ENCODE data around the gene PRMT9. TPM values are rescaled to one million over a fixed set of nuclear protein-coding genes. Genes with fewer than 3 reads are reported as not detected.

Gene PRMT9
- total RNA-seq, 1 experiment from 2014 or later: 21.7 TPM

GRCh38 chr4:147658501-147658900, 25.5 kb downstream of the PRMT9 start:
- H3K9me3 ChIP-seq (ENCODE audit: low read length): no peaks in the 10 kb centered on the region
- DNase-seq: no peak
- no peak overlapping the region for H3K27ac ChIP-seq (ENCODE audit: low read length)
- no peaks in the 10 kb centered on the region for H3K27me3 ChIP-seq (ENCODE audit: low read length)
- no peak overlapping the region for H3K4me2 ChIP-seq (ENCODE audit: low read depth, low read length, poor library complexity, severe bottlenecking)
- peaks cover 55% of the 10 kb centered on the region; the same call in 1 of the 2 replicates for H3K36me3 ChIP-seq (ENCODE audit: insufficient read depth, low read length)
- H3K9ac ChIP-seq (ENCODE audit: low read length): no peak overlapping the region
- H4K20me1 ChIP-seq (ENCODE audit: insufficient read depth, low read depth, low read length): no peaks in the 10 kb centered on the region
- H3K4me3 ChIP-seq (ENCODE audit: low read length): no peak overlapping the region
- no peaks in the 10 kb centered on the region for H3K4me1 ChIP-seq (ENCODE audit: low read length)
- no peaks in the 10 kb centered on the region for H3K9me2 ChIP-seq (replicated peaks; ENCODE audit: insufficient read depth, low read length)
- H2AFZ ChIP-seq (ENCODE audit: low read length): no peak overlapping the region
- H3K79me2 ChIP-seq (ENCODE audit: low read length): peaks cover 54% of the 10 kb centered on the region

GRCh38 chr4:147655639-147656038, 28.3 kb downstream of the PRMT9 start:
- peaks cover 65% of the 10 kb centered on the region for H3K79me2 ChIP-seq (ENCODE audit: low read length)
- peaks cover 57% of the 10 kb centered on the region; the same call in 1 of the 2 replicates for H3K36me3 ChIP-seq (ENCODE audit: insufficient read depth, low read length)
- no peak for DNase-seq
- no peaks in the 10 kb centered on the region for H4K20me1 ChIP-seq (ENCODE audit: insufficient read depth, low read depth, low read length)
- H3K27me3 ChIP-seq (ENCODE audit: low read length): no peaks in the 10 kb centered on the region
- no peak overlapping the region for H3K9ac ChIP-seq (ENCODE audit: low read length)
- H3K9me3 ChIP-seq (ENCODE audit: low read length): no peaks in the 10 kb centered on the region
- no peak overlapping the region for H3K4me2 ChIP-seq (ENCODE audit: low read depth, low read length, poor library complexity, severe bottlenecking)
- H2AFZ ChIP-seq (ENCODE audit: low read length): no peak overlapping the region
- H3K4me1 ChIP-seq (ENCODE audit: low read length): no peaks in the 10 kb centered on the region
- no peak overlapping the region for H3K4me3 ChIP-seq (ENCODE audit: low read length)
- no peaks in the 10 kb centered on the region for H3K9me2 ChIP-seq (replicated peaks; ENCODE audit: insufficient read depth, low read length)
- H3K27ac ChIP-seq (ENCODE audit: low read length): no peak overlapping the region

- Histone ChIP-seq H3K9me3 (ENCODE audit: low read length) (no peaks in the 10 kb centered on the region), H3K27ac (ENCODE audit: low read length) (no peak overlapping the region), H3K4me3 (ENCODE audit: low read length) (no peak overlapping the region), H3K4me1 (ENCODE audit: low read length) (no peaks in the 10 kb centered on the region), H3K4me2 (ENCODE audit: low read depth, low read length, poor library complexity, severe bottlenecking) (no peak overlapping the region), H2AFZ (ENCODE audit: low read length) (no peak overlapping the region), H3K27me3 (ENCODE audit: low read length) (no peaks in the 10 kb centered on the region), H3K9ac (ENCODE audit: low read length) (no peak overlapping the region), H4K20me1 (ENCODE audit: insufficient read depth, low read depth, low read length) (no peaks in the 10 kb centered on the region), H3K9me2 (replicated peaks; ENCODE audit: insufficient read depth, low read length) (no peaks in the 10 kb centered on the region), H3K36me3 (ENCODE audit: insufficient read depth, low read length) (peaks cover 31% of the 10 kb centered on the region), H3K79me2 (ENCODE audit: low read length) (peaks cover 87% of the 10 kb centered on the region)
- no peak for DNase-seq
These were observed 32.4 kb downstream of the PRMT9 start for GRCh38 chr4:147651563-147651962.

GRCh38 chr4:147648656-147649055, 35.3 kb downstream of the PRMT9 start:
- Histone ChIP-seq H3K9me2 (replicated peaks; ENCODE audit: insufficient read depth, low read length) (no peaks in the 10 kb centered on the region), H3K36me3 (ENCODE audit: insufficient read depth, low read length) (peaks cover 26% of the 10 kb centered on the region), H4K20me1 (ENCODE audit: insufficient read depth, low read depth, low read length) (no peaks in the 10 kb centered on the region), H3K4me3 (ENCODE audit: low read length) (no peak overlapping the region), H3K9ac (ENCODE audit: low read length) (no peak overlapping the region), H3K9me3 (ENCODE audit: low read length) (no peaks in the 10 kb centered on the region), H2AFZ (ENCODE audit: low read length) (no peak overlapping the region), H3K27ac (ENCODE audit: low read length) (no peak overlapping the region), H3K4me1 (ENCODE audit: low read length) (no peaks in the 10 kb centered on the region), H3K4me2 (ENCODE audit: low read depth, low read length, poor library complexity, severe bottlenecking) (no peak overlapping the region), H3K79me2 (ENCODE audit: low read length) (peaks cover 97% of the 10 kb centered on the region), H3K27me3 (ENCODE audit: low read length) (no peaks in the 10 kb centered on the region)
- no peak for DNase-seq

- Histone ChIP-seq H3K4me2 (ENCODE audit: low read depth, low read length, poor library complexity, severe bottlenecking) (no peak overlapping the region), H3K27me3 (ENCODE audit: low read length) (no peaks in the 10 kb centered on the region), H3K79me2 (ENCODE audit: low read length) (peaks cover 92% of the 10 kb centered on the region), H3K27ac (ENCODE audit: low read length) (no peak overlapping the region), H3K9ac (ENCODE audit: low read length) (no peak overlapping the region), H2AFZ (ENCODE audit: low read length) (no peak overlapping the region), H3K4me3 (ENCODE audit: low read length) (no peak overlapping the region), H4K20me1 (ENCODE audit: insufficient read depth, low read depth, low read length) (no peaks in the 10 kb centered on the region), H3K4me1 (ENCODE audit: low read length) (no peaks in the 10 kb centered on the region), H3K36me3 (ENCODE audit: insufficient read depth, low read length) (peaks cover 20% of the 10 kb centered on the region), H3K9me2 (replicated peaks; ENCODE audit: insufficient read depth, low read length) (no peaks in the 10 kb centered on the region), H3K9me3 (ENCODE audit: low read length) (no peaks in the 10 kb centered on the region)
- DNase-seq: no peak
These were observed 38.9 kb downstream of the PRMT9 start for GRCh38 chr4:147645099-147645498.

GRCh38 chr4:147644471-147644870, 39.5 kb downstream of the PRMT9 start:
- H4K20me1 ChIP-seq (ENCODE audit: insufficient read depth, low read depth, low read length): no peaks in the 10 kb centered on the region
- no peaks in the 10 kb centered on the region for H3K4me1 ChIP-seq (ENCODE audit: low read length)
- no peak overlapping the region for H3K4me3 ChIP-seq (ENCODE audit: low read length)
- H3K9ac ChIP-seq (ENCODE audit: low read length): no peak overlapping the region
- H3K79me2 ChIP-seq (ENCODE audit: low read length): peaks cover 86% of the 10 kb centered on the region
- no peaks in the 10 kb centered on the region for H3K9me2 ChIP-seq (replicated peaks; ENCODE audit: insufficient read depth, low read length)
- peaks cover 20% of the 10 kb centered on the region for H3K36me3 ChIP-seq (ENCODE audit: insufficient read depth, low read length)
- no peak for DNase-seq
- H3K9me3 ChIP-seq (ENCODE audit: low read length): no peaks in the 10 kb centered on the region
- H2AFZ ChIP-seq (ENCODE audit: low read length): no peak overlapping the region
- no peak overlapping the region for H3K4me2 ChIP-seq (ENCODE audit: low read depth, low read length, poor library complexity, severe bottlenecking)
- H3K27ac ChIP-seq (ENCODE audit: low read length): no peak overlapping the region
- H3K27me3 ChIP-seq (ENCODE audit: low read length): no peaks in the 10 kb centered on the region

- Histone ChIP-seq H3K27me3 (ENCODE audit: low read length) (no peaks in the 10 kb centered on the region), H3K4me2 (ENCODE audit: low read depth, low read length, poor library complexity, severe bottlenecking) (no peak overlapping the region), H3K79me2 (ENCODE audit: low read length) (peaks cover 77% of the 10 kb centered on the region), H3K9me3 (ENCODE audit: low read length) (no peaks in the 10 kb centered on the region), H3K4me1 (ENCODE audit: low read length) (no peaks in the 10 kb centered on the region), H3K9me2 (replicated peaks; ENCODE audit: insufficient read depth, low read length) (no peaks in the 10 kb centered on the region), H3K4me3 (ENCODE audit: low read length) (no peak overlapping the region), H3K9ac (ENCODE audit: low read length) (no peak overlapping the region), H3K36me3 (ENCODE audit: insufficient read depth, low read length) (peaks cover 20% of the 10 kb centered on the region), H3K27ac (ENCODE audit: low read length) (no peak overlapping the region), H4K20me1 (ENCODE audit: insufficient read depth, low read depth, low read length) (no peaks in the 10 kb centered on the region), H2AFZ (ENCODE audit: low read length) (no peak overlapping the region)
- DNase-seq: no peak
These were observed 40.3 kb downstream of the PRMT9 start for GRCh38 chr4:147643616-147644015.

GRCh38 chr4:147640331-147640730, 43.6 kb downstream of the PRMT9 start:
- H3K9ac ChIP-seq (ENCODE audit: low read length): no peak overlapping the region
- peaks cover 64% of the 10 kb centered on the region for H3K79me2 ChIP-seq (ENCODE audit: low read length)
- no peaks in the 10 kb centered on the region for H3K27me3 ChIP-seq (ENCODE audit: low read length)
- H2AFZ ChIP-seq (ENCODE audit: low read length): no peak overlapping the region
- no peaks in the 10 kb centered on the region for H3K9me2 ChIP-seq (replicated peaks; ENCODE audit: insufficient read depth, low read length)
- no peaks in the 10 kb centered on the region for H3K4me1 ChIP-seq (ENCODE audit: low read length)
- no peak overlapping the region for H3K4me3 ChIP-seq (ENCODE audit: low read length)
- H3K4me2 ChIP-seq (ENCODE audit: low read depth, low read length, poor library complexity, severe bottlenecking): no peak overlapping the region
- H3K27ac ChIP-seq (ENCODE audit: low read length): no peak overlapping the region
- DNase-seq: no peak
- H3K36me3 ChIP-seq (ENCODE audit: insufficient read depth, low read length): peaks cover 53% of the 10 kb centered on the region
- H3K9me3 ChIP-seq (ENCODE audit: low read length): no peaks in the 10 kb centered on the region
- H4K20me1 ChIP-seq (ENCODE audit: insufficient read depth, low read depth, low read length): no peaks in the 10 kb centered on the region

- no peaks in the 10 kb centered on the region for H4K20me1 ChIP-seq (ENCODE audit: insufficient read depth, low read depth, low read length)
- H3K4me2 ChIP-seq (ENCODE audit: low read depth, low read length, poor library complexity, severe bottlenecking): no peak overlapping the region
- no peak overlapping the region for H3K27ac ChIP-seq (ENCODE audit: low read length)
- H2AFZ ChIP-seq (ENCODE audit: low read length): no peak overlapping the region
- no peaks in the 10 kb centered on the region for H3K4me1 ChIP-seq (ENCODE audit: low read length)
- peaks cover 60% of the 10 kb centered on the region for H3K36me3 ChIP-seq (ENCODE audit: insufficient read depth, low read length)
- no peak overlapping the region for H3K4me3 ChIP-seq (ENCODE audit: low read length)
- H3K27me3 ChIP-seq (ENCODE audit: low read length): no peaks in the 10 kb centered on the region
- no peak overlapping the region for H3K9ac ChIP-seq (ENCODE audit: low read length)
- H3K79me2 ChIP-seq (ENCODE audit: low read length): peaks cover 60% of the 10 kb centered on the region
- DNase-seq: no peak
- H3K9me2 ChIP-seq (replicated peaks; ENCODE audit: insufficient read depth, low read length): no peaks in the 10 kb centered on the region
- no peaks in the 10 kb centered on the region for H3K9me3 ChIP-seq (ENCODE audit: low read length)
These were observed 44.6 kb downstream of the PRMT9 start for GRCh38 chr4:147639388-147639787.

Measured in Karpas-422 (cell line).